ENCODE results near the gene CAPN11.

- TF ChIP-seq CTCF (conservative IDR thresholded peaks at IDR 0.05; ENCODE audit: low read depth, low read length) (no peak), POLR2A (IDR thresholded peaks at IDR 0.05; ENCODE audit: low read depth, low read length) (no peak), SMC3 (IDR thresholded peaks at IDR 0.05; ENCODE audit: low read depth, low read length) (no peak), USF2 (IDR thresholded peaks at IDR 0.05; ENCODE audit: low read depth, low read length) (no peak), CEBPB (IDR thresholded peaks at IDR 0.05; ENCODE audit: low read depth, low read length) (no peak), RFX5 (IDR thresholded peaks at IDR 0.05; ENCODE audit: low read depth, low read length) (no peak)
Measured at GRCh38 chr6:44203955-44204354, 45.3 kb downstream of the CAPN11 start.
